ENCODE data around the gene CRYZ. TPM values are rescaled to one million over a fixed set of nuclear protein-coding genes. Genes with fewer than 3 reads are reported as not detected.
"Not testable (repeated sequence)": the region's sequence is repeated elsewhere in the genome, so short reads cannot be mapped to it uniquely, and the experiment has no call there.

The CRYZ gene
- total RNA-seq, 1 donor from 2014 or later, result 6.7 TPM

GRCh38 chr1:74763807-74764206 lies 31.0 kb upstream of the CRYZ start:
- H3K4me3 Mint-ChIP-seq (ENCODE audit: unreplicated experiment), result no peak overlapping the region
- no peaks in the 10 kb centered on the region for H3K4me1 Mint-ChIP-seq (ENCODE audit: low read depth)
- DNase-seq (ENCODE audit: low spot score), result no peak
- H3K36me3 Mint-ChIP-seq (ENCODE audit: low read depth), result peaks cover 3% of the 10 kb centered on the region
- no peaks in the 10 kb centered on the region for H3K9me3 Mint-ChIP-seq (ENCODE audit: low read depth)
- H3K27ac Mint-ChIP-seq (ENCODE audit: unreplicated experiment), result no peak overlapping the region
- peaks cover 5% of the 10 kb centered on the region for H3K27me3 Mint-ChIP-seq (ENCODE audit: low read depth)
- no peak for TF ChIP-seq CTCF (IDR thresholded peaks at IDR 0.05)

GRCh38 chr1:74756650-74757049 lies 23.8 kb upstream of the CRYZ start:
- H3K36me3 Mint-ChIP-seq (ENCODE audit: low read depth), result peaks cover 12% of the 10 kb centered on the region
- H3K4me1 Mint-ChIP-seq (ENCODE audit: low read depth); H3K27ac Mint-ChIP-seq (ENCODE audit: unreplicated experiment); H3K27me3 Mint-ChIP-seq (ENCODE audit: low read depth); DNase-seq (ENCODE audit: low spot score); H3K4me3 Mint-ChIP-seq (ENCODE audit: unreplicated experiment): not testable (repeated sequence)
- H3K9me3 Mint-ChIP-seq (ENCODE audit: low read depth), result peaks cover 18% of the 10 kb centered on the region

GRCh38 chr1:74755475-74755874 lies 22.6 kb upstream of the CRYZ start:
- H3K4me1 Mint-ChIP-seq (ENCODE audit: low read depth), result no peaks in the 10 kb centered on the region
- no peak for TF ChIP-seq CTCF (IDR thresholded peaks at IDR 0.05)
- peaks cover 11% of the 10 kb centered on the region for H3K36me3 Mint-ChIP-seq (ENCODE audit: low read depth)
- H3K4me3 Mint-ChIP-seq (ENCODE audit: unreplicated experiment), result no peak overlapping the region
- peaks cover 18% of the 10 kb centered on the region for H3K9me3 Mint-ChIP-seq (ENCODE audit: low read depth)
- no peaks in the 10 kb centered on the region for H3K27me3 Mint-ChIP-seq (ENCODE audit: low read depth)
- DNase-seq (ENCODE audit: low spot score), result no peak
- H3K27ac Mint-ChIP-seq (ENCODE audit: unreplicated experiment), result no peak overlapping the region

GRCh38 chr1:74753104-74753503 lies 20.3 kb upstream of the CRYZ start:
- Mint-ChIP-seq H3K36me3 (ENCODE audit: low read depth) (peaks cover 14% of the 10 kb centered on the region), H3K27ac (ENCODE audit: unreplicated experiment) (no peak overlapping the region)

GRCh38 chr1:74748960-74749359 lies 16.1 kb upstream of the CRYZ start:
- no peak for TF ChIP-seq CTCF (IDR thresholded peaks at IDR 0.05)
- Mint-ChIP-seq H3K9me3 (ENCODE audit: low read depth) (peaks cover 20% of the 10 kb centered on the region), H3K4me1 (ENCODE audit: low read depth) (no peaks in the 10 kb centered on the region), H3K27me3 (ENCODE audit: low read depth) (no peaks in the 10 kb centered on the region), H3K4me3 (ENCODE audit: unreplicated experiment) (no peak overlapping the region), H3K27ac (ENCODE audit: unreplicated experiment) (no peak overlapping the region), H3K36me3 (ENCODE audit: low read depth) (peaks cover 9% of the 10 kb centered on the region)
- DNase-seq (ENCODE audit: low spot score), result no peak

More at GRCh38 chr1:74753104-74753503, 20.3 kb upstream of the CRYZ start:
- H3K4me3 Mint-ChIP-seq (ENCODE audit: unreplicated experiment), result no peak overlapping the region
- DNase-seq (ENCODE audit: low spot score), result no peak
- H3K9me3 Mint-ChIP-seq (ENCODE audit: low read depth), result peaks cover 18% of the 10 kb centered on the region
- no peaks in the 10 kb centered on the region for H3K4me1 Mint-ChIP-seq (ENCODE audit: low read depth)
- TF ChIP-seq CTCF (IDR thresholded peaks at IDR 0.05), result no peak
- H3K27me3 Mint-ChIP-seq (ENCODE audit: low read depth), result no peaks in the 10 kb centered on the region

GRCh38 chr1:74745247-74745646 lies 12.4 kb upstream of the CRYZ start:
- not testable (repeated sequence) for H3K4me3 Mint-ChIP-seq (ENCODE audit: unreplicated experiment); H3K27me3 Mint-ChIP-seq (ENCODE audit: low read depth); H3K36me3 Mint-ChIP-seq (ENCODE audit: low read depth); H3K4me1 Mint-ChIP-seq (ENCODE audit: low read depth); DNase-seq (ENCODE audit: low spot score); H3K27ac Mint-ChIP-seq (ENCODE audit: unreplicated experiment)
- peaks cover 34% of the 10 kb centered on the region for H3K9me3 Mint-ChIP-seq (ENCODE audit: low read depth)

GRCh38 chr1:74740307-74740980 lies 7.6 kb upstream of the CRYZ start:
- H3K4me3 Mint-ChIP-seq (ENCODE audit: unreplicated experiment); H3K4me1 Mint-ChIP-seq (ENCODE audit: low read depth); H3K27ac Mint-ChIP-seq (ENCODE audit: unreplicated experiment); H3K27me3 Mint-ChIP-seq (ENCODE audit: low read depth); DNase-seq (ENCODE audit: low spot score): not testable (repeated sequence)
- peaks cover 14% of the 10 kb centered on the region for H3K36me3 Mint-ChIP-seq (ENCODE audit: low read depth)
- peaks cover 36% of the 10 kb centered on the region for H3K9me3 Mint-ChIP-seq (ENCODE audit: low read depth)
